ENCODE data around the gene EEF1B2. TPM values are rescaled to one million over a fixed set of nuclear protein-coding genes. Genes with fewer than 3 reads are reported as not detected.

Gene EEF1B2
- 569 and 744 TPM in 2 replicates for total RNA-seq

DNA sequence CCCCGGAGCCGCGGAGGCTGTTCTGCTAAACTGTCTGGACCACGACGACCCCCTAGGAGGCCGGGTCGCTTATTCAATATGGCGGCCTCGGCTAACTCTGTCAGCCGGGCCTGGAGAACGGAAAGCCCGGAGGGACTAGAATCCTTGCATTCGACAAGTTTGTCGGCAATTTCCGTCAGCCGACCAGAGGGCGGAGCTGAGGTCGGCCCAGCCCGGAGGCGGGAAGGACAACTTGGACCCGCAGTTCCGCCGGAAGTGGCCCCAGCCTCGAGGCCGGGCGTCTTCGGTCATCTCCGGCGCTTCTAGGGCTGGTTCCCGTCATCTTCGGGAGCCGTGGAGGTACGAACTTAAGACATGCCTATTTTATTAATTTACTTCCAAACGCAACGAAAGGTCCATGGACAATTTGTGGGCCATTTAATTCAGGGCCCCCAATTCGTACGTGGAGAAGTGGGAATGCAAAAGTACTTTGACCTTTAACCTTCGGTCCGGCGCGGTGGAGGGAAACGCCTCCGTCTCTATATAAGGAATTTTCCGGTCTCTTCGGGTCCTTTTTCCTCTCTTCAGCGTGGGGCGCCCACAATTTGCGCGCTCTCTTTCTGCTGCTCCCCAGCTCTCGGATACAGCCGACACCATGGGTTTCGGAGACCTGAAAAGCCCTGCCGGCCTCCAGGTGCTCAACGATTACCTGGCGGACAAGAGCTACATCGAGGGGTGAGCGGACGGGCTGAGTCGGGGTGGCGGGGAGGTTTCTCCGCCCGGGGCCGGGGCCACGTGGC, at the start of gene EEF1B2, which contains the start of gene NDUFS1:
TSS of gene EEF1B2 (plus strand) at position 550 of the 779 bp plus-strand sequence. CDS start at position 635, 85 bp downstream.
TSS of gene NDUFS1 (minus strand) at position 99 of the 779 bp plus-strand sequence. CDS start 5,766 bp downstream, outside the sequence.

Other genes with a start within 250 kb of the EEF1B2 start
- gene INO80D, start 73.7 kb upstream of the EEF1B2 start, total RNA-seq = 6.0 TPM in 2 replicates
- gene NDUFS1, start 451 bp upstream of the EEF1B2 start, total RNA-seq = 80.4 and 119 TPM in 2 replicates
- 8.0 and 8.3 TPM in 2 replicates for gene ZDBF2, start 114.8 kb downstream of the EEF1B2 start, total RNA-seq